OCI-LY1 (cell line): ENCODE results near the gene PCDHGA1.

ENCODE experiments used
- CTCF ChIP-seq: fragments of 200-600 bp; sonication (generic), shearing (Covaris generic); IDR thresholded peaks from 2 replicates; pipeline ENCODE4 v1.5.1; 2017; ENCODE audit warnings: mild to moderate bottlenecking, antibody characterized with exemption, low read length, moderate library complexity, mixed read lengths
- EZH2 ChIP-seq: fragments of 200-600 bp; sonication (generic), shearing (Covaris generic); IDR thresholded peaks from 2 replicates; pipeline ENCODE4 v1.8.0; 2017; ENCODE audit warnings: borderline replicate concordance, mixed run types, mild to moderate bottlenecking, antibody characterized with exemption, low read length, moderate library complexity, mixed read lengths

- TF ChIP-seq CTCF: peak; percentile 47; the same call in 1 of the 2 replicates
- no peak for TF ChIP-seq EZH2
Measured at GRCh38 chr5:141330299-141331080, at the start of gene PCDHGA1.
